CD14-positive monocyte (primary cell): Measurements from ENCODE around the gene ATXN1. TPM values are rescaled to one million over a fixed set of nuclear protein-coding genes. Genes with fewer than 3 reads are reported as not detected.
A peak's percentile ranks its signal among the peaks of the same experiment; 100 is the strongest.

Experiments
- DNase-seq, 3 donors: peaks; one replicate each; pipeline ENCODE4 v3.0.0-alpha.2; 2011 to 2022
- H2AFZ ChIP-seq: 2 replicates; pipeline ENCODE4 v1.6.0; 2012; ENCODE audit warnings: mild to moderate bottlenecking, low read depth, low read length, inconsistent platforms; ENCODE audit not compliant: insufficient read depth, poor library complexity, severe bottlenecking
- H3K27ac ChIP-seq, 2 donors: 1 replicate in 1 of 2; 2 replicates in 1 of 2; pipeline ENCODE4 v1.5.1; 2012 to 2013; ENCODE audit warnings: low read length in 2 of 2, control low read depth in 1 of 2, inconsistent platforms in 1 of 2, low read depth in 1 of 2, mild to moderate bottlenecking in 1 of 2
- H3K27me3 ChIP-seq, 2 donors: one replicate each; pipeline versions ENCODE4 v1.6.0 to v1.6.1; 2011 to 2013; ENCODE audit warnings: low read length in 2 of 2; ENCODE audit not compliant: control insufficient read depth in 2 of 2, insufficient read depth in 2 of 2
- H3K36me3 ChIP-seq, 2 donors: replicated peaks in 1 of 2; 1 replicate in 1 of 2; 2 replicates in 1 of 2; pipeline versions ENCODE4 v1.5.1 to v1.6.1; 2012 to 2013; ENCODE audit warnings: low read length in 2 of 2, control low read depth in 1 of 2, inconsistent platforms in 1 of 2, mild to moderate bottlenecking in 1 of 2; ENCODE audit not compliant: insufficient read depth in 2 of 2, control insufficient read depth in 1 of 2
- H3K4me1 ChIP-seq, 2 donors: 1 replicate in 1 of 2; 2 replicates in 1 of 2; pipeline versions ENCODE4 v1.5.1 to v1.6.1; 2012 to 2013; ENCODE audit warnings: low read length in 2 of 2, control low read depth in 1 of 2, inconsistent platforms in 1 of 2, mild to moderate bottlenecking in 1 of 2, moderate library complexity in 1 of 2; ENCODE audit not compliant: insufficient read depth in 2 of 2, control insufficient read depth in 1 of 2
- H3K4me2 ChIP-seq: replicated peaks from 2 replicates; pipeline ENCODE3; 2012; ENCODE audit warnings: low read length, moderate library complexity, mild to moderate bottlenecking; ENCODE audit not compliant: poor library complexity, severe bottlenecking; ENCODE audit errors: extremely low read depth
- H3K4me3 ChIP-seq, 3 experiments: fragments of 200-600 bp in 1 of 3; sonication (generic) in 1 of 3; replicated peaks in 1 of 3; 1 replicate in 2 of 3; 2 replicates in 1 of 3; pipeline ENCODE4 v1.5.1; 2011 to 2013; ENCODE audit warnings: low read length in 3 of 3, mild to moderate bottlenecking in 3 of 3, control low read depth in 2 of 3, low read depth in 2 of 3, inconsistent platforms in 1 of 3, moderate library complexity in 1 of 3
- H3K79me2 ChIP-seq: 2 replicates; pipeline ENCODE4 v1.6.0; 2012; ENCODE audit warnings: mild to moderate bottlenecking, control low read depth, inconsistent platforms, low read length, moderate library complexity; ENCODE audit not compliant: insufficient read depth
- H3K9ac ChIP-seq: 2 replicates; pipeline ENCODE4 v1.6.0; 2017; ENCODE audit warnings: low read length, mild to moderate bottlenecking; ENCODE audit not compliant: insufficient read depth, poor library complexity, severe bottlenecking
- H3K9me3 ChIP-seq, 2 donors: replicated peaks in 1 of 2; 1 replicate in 1 of 2; 2 replicates in 1 of 2; pipeline versions ENCODE4 v1.5.1 to v1.6.1; 2012 to 2013; ENCODE audit warnings: low read length in 2 of 2, control low read depth in 1 of 2; ENCODE audit not compliant: control insufficient read depth in 1 of 2, insufficient read depth in 1 of 2
- H4K20me1 ChIP-seq: 2 replicates; pipeline ENCODE4 v1.6.0; 2012; ENCODE audit warnings: mild to moderate bottlenecking, low read length, control low read depth, moderate library complexity; ENCODE audit not compliant: insufficient read depth
- H3K27ac Mint-ChIP-seq, 7 donors: one replicate each; pipeline ENCODE4 v1.8.0; 2020; ENCODE audit warnings: mild to moderate bottlenecking in 7 of 7, mixed read lengths in 7 of 7, moderate library complexity in 6 of 7, inconsistent platforms in 2 of 7
- H3K27me3 Mint-ChIP-seq, 3 donors: one replicate each; pipeline ENCODE4 v1.8.0; 2021 to 2022; ENCODE audit warnings: low read depth in 3 of 3, mild to moderate bottlenecking in 3 of 3, mixed read lengths in 3 of 3, moderate library complexity in 3 of 3, inconsistent platforms in 1 of 3
- H3K36me3 Mint-ChIP-seq, 2 donors: one replicate each; pipeline ENCODE4 v1.8.0; 2020; ENCODE audit warnings: mixed read lengths in 2 of 2, inconsistent platforms in 1 of 2, mild to moderate bottlenecking in 1 of 2
- H3K4me1 Mint-ChIP-seq: one replicate; pipeline ENCODE4 v1.8.0; 2020; ENCODE audit warnings: mild to moderate bottlenecking, mixed read lengths
- H3K4me3 Mint-ChIP-seq, 2 donors: one replicate each; pipeline ENCODE4 v1.8.0; 2020; ENCODE audit warnings: mild to moderate bottlenecking in 2 of 2, mixed read lengths in 2 of 2, moderate library complexity in 1 of 2
- H3K9me3 Mint-ChIP-seq, 7 donors: one replicate each; pipeline ENCODE4 v1.8.0; 2020 to 2022; ENCODE audit warnings: mixed read lengths in 7 of 7, mild to moderate bottlenecking in 6 of 7, moderate library complexity in 6 of 7, inconsistent platforms in 2 of 7
- WGBS: methylation state at CpG from one replicate; pipeline ENCODE4 v1.1.5; 2013; ENCODE audit warnings: missing lambda C conversion rate; ENCODE audit not compliant: insufficient coverage; 5-methylcytosine and 5-hydroxymethylcytosine counted together
- intact Hi-C, 2 donors: fragments of 100-400 bp; cut with micrococcal nuclease; formaldehyde crosslinking; loops; one replicate each; pipeline versions ENCODE4 v1.15.0 to v1.15.1; 2023
- polyA plus RNA-seq, 3 donors: library from polyadenylated mRNA; depleted of rRNA in 1 of 3; unstranded in 2 of 3; stranded (reverse) in 1 of 3; fragments of 300-500 nt in 2 of 3; fragments of >200 nt in 1 of 3; fragmentation: Illumina TruSeq in 2 of 3; gene quantifications; 1 replicate in 2 of 3; 2 replicates in 1 of 3; pipeline ENCODE4 v1.2.3, GENCODE V29; 2012 to 2021
- TF ChIP-seq, protein P1 (sequence below): fragments of 200-600 bp; IDR thresholded peaks from one replicate; pipeline ENCODE4 v1.8.0; 2022; ENCODE audit warnings: antibody characterized with exemption, mild to moderate bottlenecking

ATXN1 gene
- polyA plus RNA-seq, 3 donors: 8.8 to 19.1 (median 10.9) TPM

GRCh38 chr6:16355238-16355637, 406.0 kb downstream of the ATXN1 start:
- TF ChIP-seq, protein P1, sequence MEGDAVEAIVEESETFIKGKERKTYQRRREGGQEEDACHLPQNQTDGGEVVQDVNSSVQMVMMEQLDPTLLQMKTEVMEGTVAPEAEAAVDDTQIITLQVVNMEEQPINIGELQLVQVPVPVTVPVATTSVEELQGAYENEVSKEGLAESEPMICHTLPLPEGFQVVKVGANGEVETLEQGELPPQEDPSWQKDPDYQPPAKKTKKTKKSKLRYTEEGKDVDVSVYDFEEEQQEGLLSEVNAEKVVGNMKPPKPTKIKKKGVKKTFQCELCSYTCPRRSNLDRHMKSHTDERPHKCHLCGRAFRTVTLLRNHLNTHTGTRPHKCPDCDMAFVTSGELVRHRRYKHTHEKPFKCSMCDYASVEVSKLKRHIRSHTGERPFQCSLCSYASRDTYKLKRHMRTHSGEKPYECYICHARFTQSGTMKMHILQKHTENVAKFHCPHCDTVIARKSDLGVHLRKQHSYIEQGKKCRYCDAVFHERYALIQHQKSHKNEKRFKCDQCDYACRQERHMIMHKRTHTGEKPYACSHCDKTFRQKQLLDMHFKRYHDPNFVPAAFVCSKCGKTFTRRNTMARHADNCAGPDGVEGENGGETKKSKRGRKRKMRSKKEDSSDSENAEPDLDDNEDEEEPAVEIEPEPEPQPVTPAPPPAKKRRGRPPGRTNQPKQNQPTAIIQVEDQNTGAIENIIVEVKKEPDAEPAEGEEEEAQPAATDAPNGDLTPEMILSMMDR: no peak
- no peak overlapping the region for H3K4me3 ChIP-seq
- no peak overlapping the region for H2AFZ ChIP-seq
- H3K4me1 ChIP-seq: no peaks in the 10 kb centered on the region
- H3K27ac ChIP-seq: no peak overlapping the region
- 97% methylated on average over 6 of the region's 9 CpGs for WGBS
- no peak overlapping the region for H3K9ac ChIP-seq
- intact Hi-C loops: no loop called here
- H3K36me3 Mint-ChIP-seq: peaks cover 3 to 4% of the 10 kb centered on the region in 2 donors
- H3K4me1 Mint-ChIP-seq: no peaks in the 10 kb centered on the region
- no peak overlapping the region for H3K4me2 ChIP-seq
- H4K20me1 ChIP-seq: peaks cover 7% of the 10 kb centered on the region
- no peaks in the 10 kb centered on the region for H3K79me2 ChIP-seq
- H3K27me3 ChIP-seq: no peaks in the 10 kb centered on the region
- H3K9me3 ChIP-seq: no peaks in the 10 kb centered on the region
- no peak overlapping the region for H3K4me3 Mint-ChIP-seq
- no peaks in the 10 kb centered on the region for H3K36me3 ChIP-seq
- peak overlapping the region in 1 of 7 donors; percentile 23 for H3K27ac Mint-ChIP-seq
- no peaks in the 10 kb centered on the region for H3K27me3 Mint-ChIP-seq
- H3K9me3 Mint-ChIP-seq: no peaks in the 10 kb centered on the region
- DNase-seq: no peak

DNA sequence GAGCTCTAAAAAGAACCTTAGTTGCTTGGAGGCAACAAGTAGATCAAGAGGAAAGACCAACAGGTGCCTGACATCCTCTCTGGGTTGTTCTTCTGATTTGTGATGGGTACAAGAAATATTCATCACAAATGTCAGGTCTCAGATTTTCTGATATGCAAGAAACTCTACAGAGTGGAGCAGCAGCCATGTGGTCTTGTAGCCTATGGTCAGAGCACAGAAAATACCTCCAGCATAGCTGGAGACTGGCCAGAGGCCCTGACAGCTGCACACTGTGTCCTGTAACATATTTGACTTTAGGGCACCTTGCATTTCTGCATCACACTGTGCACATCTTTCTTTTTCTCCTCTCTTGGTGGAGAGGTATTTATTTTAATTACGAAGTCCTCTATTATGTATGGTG, 406.6 kb downstream of the ATXN1 start:
- TF ChIP-seq, protein P1: no peak
- H3K4me3 ChIP-seq: no peak overlapping the region
- no peak overlapping the region for H3K9ac ChIP-seq
- H3K9me3 Mint-ChIP-seq: no peaks in the 10 kb centered on the region
- no peak overlapping the region for H3K4me2 ChIP-seq
- intact Hi-C loops: no loop called here
- no peak overlapping the region for H3K27ac ChIP-seq
- H3K9me3 ChIP-seq: no peaks in the 10 kb centered on the region
- no peak for DNase-seq
- no peaks in the 10 kb centered on the region for H3K4me1 Mint-ChIP-seq
- H3K27me3 Mint-ChIP-seq: no peaks in the 10 kb centered on the region
- no peaks in the 10 kb centered on the region for H3K79me2 ChIP-seq
- no peak overlapping the region for H2AFZ ChIP-seq
- H4K20me1 ChIP-seq: peaks cover 7% of the 10 kb centered on the region
- no peak overlapping the region for H3K4me3 Mint-ChIP-seq
- peaks cover 3 to 4% of the 10 kb centered on the region in 2 donors for H3K36me3 Mint-ChIP-seq
- H3K27ac Mint-ChIP-seq: no peak overlapping the region
- no peaks in the 10 kb centered on the region for H3K4me1 ChIP-seq
- WGBS: no CpG with 5 or more reads among the region's 1 CpG
- H3K27me3 ChIP-seq: no peaks in the 10 kb centered on the region
- no peaks in the 10 kb centered on the region for H3K36me3 ChIP-seq
